Measurements from ENCODE around the gene PDZRN3.

PDZRN3 gene

GRCh38 chr3:73520931-73521461 lies 103.7 kb downstream of the PDZRN3 start:
- DNase-seq (ENCODE audit: low spot score): peak; percentile 34

- no peak for DNase-seq (ENCODE audit: low spot score)
Observed at GRCh38 chr3:73516631-73517030, 108.1 kb downstream of the PDZRN3 start.

DNA sequence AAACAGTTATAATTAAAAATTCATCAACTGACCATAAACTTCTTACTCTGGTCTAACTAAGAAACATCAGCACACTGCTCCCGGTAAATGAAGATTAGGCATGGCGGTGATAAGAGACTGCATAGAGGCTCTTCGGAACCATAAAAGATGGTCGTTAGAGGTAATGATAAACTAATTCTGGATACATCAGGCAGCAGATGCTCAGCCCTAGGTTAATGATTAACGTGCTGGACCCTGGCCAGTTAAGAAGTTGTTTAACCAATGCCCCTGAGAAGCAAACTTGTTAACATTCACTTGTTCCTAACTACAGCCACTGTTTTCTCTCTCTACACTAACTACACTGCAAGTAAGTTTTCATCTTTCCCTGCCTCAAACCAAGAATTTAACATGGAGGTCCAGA lies 111.5 kb downstream of the PDZRN3 start:
- no peak for DNase-seq (ENCODE audit: low spot score)

DNA sequence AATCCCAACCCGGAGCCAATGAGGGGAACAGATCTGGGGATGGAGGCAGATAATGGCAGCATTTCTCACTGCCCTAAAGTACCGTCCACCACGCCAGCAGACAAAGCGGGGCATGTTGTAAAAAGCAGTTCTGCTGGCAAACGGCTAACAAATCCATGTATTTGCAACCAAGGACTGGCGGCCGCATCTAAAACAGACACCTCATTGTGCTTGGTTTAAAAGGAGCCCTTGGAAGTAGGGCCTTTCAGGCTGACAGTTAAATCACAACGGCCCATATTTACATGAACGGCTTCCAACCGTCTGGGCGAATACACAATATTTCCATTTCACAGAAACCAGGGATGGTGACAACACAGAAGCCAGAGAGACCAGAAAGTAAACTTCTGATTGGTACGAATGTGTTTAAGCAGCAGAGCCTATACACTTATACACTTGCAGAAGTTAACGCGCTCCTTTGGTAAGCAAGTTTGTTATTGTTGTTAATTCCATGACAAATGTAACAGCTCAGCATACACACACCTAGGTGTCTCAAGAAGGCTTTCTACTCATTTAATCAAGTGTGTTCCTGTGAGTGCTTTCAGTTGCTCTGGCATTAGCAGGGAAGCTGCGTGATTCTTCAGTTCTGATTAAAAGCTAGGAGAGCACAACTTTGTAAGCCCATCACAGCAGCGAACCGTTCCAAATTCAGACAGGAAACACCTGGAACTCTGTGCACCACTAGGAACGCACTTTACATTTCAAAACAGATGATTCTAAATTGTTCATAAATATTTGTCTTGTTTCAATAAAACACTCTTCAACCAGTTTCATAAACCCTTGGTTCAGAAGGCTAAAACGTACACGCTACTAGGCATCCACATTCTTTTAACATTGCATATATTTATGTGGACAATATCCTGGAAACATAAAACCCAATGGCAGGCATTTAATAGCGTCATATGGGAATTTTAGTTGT lies 112.9 kb downstream of the PDZRN3 start:
- DNase-seq (ENCODE audit: low spot score): peak; percentile 75

- DNase-seq (ENCODE audit: low spot score): no peak
Observed at GRCh38 chr3:73510784-73511183, 114.0 kb downstream of the PDZRN3 start.

GRCh38 chr3:73510334-73510733 lies 114.4 kb downstream of the PDZRN3 start:
- no peak for DNase-seq (ENCODE audit: low spot score)

- DNase-seq (ENCODE audit: low spot score): no peak
Observed at GRCh38 chr3:73509816-73510215, 114.9 kb downstream of the PDZRN3 start.

DNA sequence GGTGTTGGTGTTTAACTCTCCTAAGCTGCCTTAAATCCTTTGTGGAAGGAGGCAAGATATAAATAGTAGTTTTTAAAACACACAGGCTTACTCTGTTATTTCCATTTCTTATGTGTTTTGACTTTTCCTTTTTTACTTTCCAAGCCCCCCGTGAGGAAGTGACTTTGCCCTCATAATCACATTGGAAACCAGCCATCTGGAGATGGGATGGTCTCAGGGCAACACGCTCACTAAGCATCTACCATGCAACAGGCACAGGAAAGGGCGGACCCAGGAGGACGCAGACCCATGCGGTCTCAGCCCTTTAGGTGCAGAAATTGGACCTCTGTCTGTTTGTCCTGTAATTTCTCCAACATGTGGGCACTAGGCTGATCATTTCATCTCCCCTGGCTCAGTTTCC lies 115.7 kb downstream of the PDZRN3 start:
- no peak for DNase-seq (ENCODE audit: low spot score)

- DNase-seq (ENCODE audit: low spot score): peak; percentile 70
Observed at GRCh38 chr3:73508330-73508954, 116.3 kb downstream of the PDZRN3 start.

GRCh38 chr3:73504852-73505251 lies 119.9 kb downstream of the PDZRN3 start:
- no peak for DNase-seq (ENCODE audit: low spot score)

DNA sequence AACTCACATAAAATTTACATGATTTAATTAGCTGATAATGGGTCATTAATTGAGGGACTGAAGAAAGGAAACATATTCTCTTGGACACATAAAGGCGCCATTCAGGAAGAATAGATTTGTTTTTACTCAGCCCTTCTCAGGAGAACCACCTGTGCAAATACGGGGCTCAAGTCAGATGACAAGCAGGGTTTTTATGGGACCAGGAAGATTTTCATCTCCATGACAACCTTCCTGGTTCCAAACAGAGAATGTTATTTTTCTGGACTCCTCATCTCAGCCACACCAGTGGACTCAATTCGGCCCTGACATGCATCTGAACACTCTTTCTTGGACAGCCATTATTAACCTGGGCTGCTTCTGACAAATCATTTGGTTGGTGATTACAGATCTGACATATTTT lies 120.5 kb downstream of the PDZRN3 start:
- DNase-seq (ENCODE audit: low spot score): no peak

DNA sequence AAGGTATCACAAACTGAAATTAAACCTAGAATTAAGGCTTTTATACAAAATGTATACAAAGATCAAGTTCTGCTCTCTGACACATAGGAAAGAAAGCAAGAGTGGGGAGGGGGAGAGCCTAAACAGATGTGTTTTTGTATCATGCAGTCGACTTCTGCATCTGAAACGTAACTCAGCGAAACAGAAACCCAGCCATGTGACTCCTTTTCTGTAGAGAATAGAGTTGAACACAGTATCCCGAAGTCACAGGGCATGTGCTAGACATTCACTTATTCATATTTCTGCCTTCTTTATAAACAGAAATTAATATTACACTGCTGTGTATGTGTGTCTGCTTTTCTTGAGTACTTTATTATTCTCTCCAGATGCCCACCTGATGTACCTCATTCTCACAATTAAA lies 121.0 kb downstream of the PDZRN3 start:
- DNase-seq (ENCODE audit: low spot score): no peak

DNA sequence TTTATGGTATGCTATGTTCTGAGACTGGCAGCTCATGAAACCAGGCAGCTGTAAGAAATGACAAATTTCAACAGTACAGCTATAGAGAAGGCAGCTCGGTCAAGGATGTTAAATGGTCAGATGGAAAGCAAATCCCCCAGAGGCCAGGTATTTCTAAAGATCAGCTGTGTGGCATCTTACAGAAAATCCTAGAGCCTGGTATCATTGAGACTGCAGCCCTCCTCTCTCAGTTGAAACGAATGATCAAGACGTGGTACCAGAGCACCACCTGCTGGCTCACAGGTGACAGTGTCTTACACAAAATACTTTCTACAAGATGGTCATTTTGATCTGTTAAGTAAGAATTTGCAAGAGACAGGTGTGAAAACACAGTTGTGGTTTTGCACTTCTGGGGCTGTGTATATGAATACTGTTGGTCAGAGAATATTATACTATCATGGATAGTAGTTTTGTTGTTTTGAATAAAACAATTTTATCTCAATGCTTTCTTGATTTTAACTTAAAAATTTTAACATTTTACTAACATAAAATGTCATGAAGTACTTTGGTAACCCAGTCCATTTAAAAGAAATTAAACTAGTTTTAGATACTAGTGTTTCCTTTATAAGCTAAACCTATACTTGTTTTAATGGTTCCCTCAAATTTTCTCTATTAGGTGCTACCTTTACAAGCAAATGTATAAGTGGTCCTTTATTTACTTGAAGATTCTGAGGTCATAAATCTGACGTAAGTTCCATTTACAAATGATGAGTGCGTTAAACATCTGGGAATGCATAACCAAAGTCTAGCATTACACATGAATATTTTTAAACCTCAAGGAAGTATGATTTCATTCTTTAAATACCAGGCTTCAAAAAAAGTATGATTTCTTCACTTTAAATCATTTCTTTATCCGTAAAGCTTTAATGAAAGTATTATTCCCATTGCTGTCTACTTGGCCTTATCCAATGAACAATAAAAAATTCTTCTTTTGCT lies 121.8 kb downstream of the PDZRN3 start:
- DNase-seq (ENCODE audit: low spot score): peak; percentile 74

DNA sequence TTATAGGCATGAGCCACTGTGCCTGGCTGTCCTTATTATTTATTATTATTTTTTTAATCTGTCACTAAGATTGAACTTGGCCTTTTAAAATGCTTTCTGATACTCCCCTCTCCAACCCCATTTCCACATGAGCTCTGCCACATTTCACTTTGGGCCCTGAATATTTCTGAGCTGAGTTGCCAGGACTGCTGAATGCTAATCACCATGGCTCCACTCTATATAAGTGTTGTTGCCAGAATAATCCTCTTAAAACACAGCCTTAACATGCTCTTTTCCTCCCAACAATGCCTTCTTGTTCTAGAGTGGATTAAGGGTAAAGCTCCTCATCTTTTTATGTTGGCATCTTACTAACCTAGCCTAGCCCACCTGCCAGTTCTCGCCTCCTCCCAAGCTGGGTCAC lies 124.4 kb downstream of the PDZRN3 start:
- no peak for DNase-seq (ENCODE audit: low spot score)

- no peak for DNase-seq (ENCODE audit: low spot score)
Observed at GRCh38 chr3:73499787-73500186, 125.0 kb downstream of the PDZRN3 start.

GRCh38 chr3:73498764-73499622 lies 125.7 kb downstream of the PDZRN3 start:
- DNase-seq (ENCODE audit: low spot score): no peak

GRCh38 chr3:73497646-73498406 lies 126.9 kb downstream of the PDZRN3 start:
- DNase-seq (ENCODE audit: low spot score): no peak

GRCh38 chr3:73493543-73494308 lies 131.0 kb downstream of the PDZRN3 start:
- no peak for DNase-seq (ENCODE audit: low spot score)

DNA sequence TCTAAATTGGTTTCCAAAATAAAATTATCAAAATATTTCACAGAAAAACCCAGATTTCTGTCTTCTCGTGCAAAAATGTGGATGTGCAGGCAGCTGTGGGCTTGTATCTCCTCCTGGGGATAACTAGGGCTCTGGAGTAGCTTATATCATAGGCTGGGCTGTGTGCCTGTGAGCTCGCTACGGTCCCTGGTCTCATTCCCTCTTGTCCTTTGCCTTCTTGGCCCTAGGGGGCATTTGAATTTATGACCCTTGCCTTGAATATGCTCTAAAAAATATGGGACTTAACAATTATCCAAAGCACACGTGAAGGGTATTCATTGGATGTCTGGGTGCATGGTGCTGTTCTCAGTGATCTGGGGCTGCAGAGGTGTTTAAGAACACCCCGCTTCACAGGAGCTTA lies 132.6 kb downstream of the PDZRN3 start:
- DNase-seq (ENCODE audit: low spot score): no peak

All from globus pallidus (tissue), 1 donor.